NCI-H82 treated with DMSO at 0.1 percent for 48 hours (cell line): ENCODE results near the gene RASD2.

Source experiments
- DNase-seq: peaks from one replicate; lab custom pipeline; 2025; ENCODE audit not compliant: unreplicated experiment; lab: John Stamatoyannopoulos, UW

The RASD2 gene

DNA sequence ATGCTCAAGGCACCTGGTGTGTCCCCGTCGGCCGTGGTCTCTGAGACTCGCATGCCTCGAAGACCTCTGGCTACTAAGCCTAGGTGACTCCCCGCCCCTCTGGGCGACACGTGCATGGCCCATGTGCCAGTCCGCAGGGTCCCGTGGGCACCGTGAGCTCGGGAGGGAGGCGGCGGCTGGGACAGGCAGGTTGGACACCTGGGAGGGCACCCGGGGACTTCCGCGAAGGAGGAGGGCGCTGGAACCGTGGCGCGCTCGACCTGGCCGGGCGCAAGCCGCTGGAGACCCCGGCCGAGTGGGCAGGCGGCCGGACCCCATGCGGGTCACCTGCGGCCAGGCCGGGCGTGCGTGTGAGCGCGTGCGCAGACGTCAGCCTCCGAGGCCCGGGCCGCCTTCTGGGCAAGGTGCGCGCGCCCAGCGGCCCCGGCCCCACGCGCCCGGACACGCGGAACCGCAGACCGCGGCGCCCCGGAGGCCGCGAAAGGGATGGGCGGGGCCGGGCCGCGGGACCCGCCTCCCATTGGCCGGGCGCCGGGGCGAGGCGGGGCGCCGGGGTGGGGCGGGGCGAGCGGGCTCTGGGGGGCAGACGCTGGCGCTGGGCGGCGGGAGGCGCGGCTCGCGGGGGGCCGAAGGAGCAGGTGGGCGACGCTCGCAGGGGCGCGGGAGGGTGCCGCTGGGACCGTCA, 579 bp upstream of the RASD2 start:
- no peak for DNase-seq

DNA sequence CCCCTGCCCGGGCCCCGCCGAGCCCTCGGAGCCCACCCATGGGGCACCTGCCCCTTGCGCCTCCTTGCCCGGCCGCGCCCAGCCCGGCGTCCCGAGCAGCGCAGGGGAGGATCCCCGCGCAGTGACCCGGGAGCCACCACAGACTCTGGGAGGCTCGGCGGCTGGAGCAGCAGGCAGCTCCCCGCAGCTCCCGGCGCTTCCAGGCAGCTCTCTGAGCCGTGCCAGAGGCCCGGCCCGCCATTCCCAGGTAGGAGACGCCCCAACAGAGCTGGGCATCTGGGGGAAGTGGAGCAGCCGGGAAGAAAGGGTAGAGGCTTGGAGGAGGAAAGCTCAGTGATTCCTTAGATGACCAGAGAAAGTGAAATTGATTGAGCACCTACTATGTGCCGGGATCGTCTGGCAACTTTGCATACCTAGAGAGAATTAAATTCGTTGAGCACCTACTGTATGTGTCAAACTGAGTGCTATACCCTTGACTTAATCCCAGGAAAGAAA, 670 bp downstream of the RASD2 start:
- no peak for DNase-seq

DNA sequence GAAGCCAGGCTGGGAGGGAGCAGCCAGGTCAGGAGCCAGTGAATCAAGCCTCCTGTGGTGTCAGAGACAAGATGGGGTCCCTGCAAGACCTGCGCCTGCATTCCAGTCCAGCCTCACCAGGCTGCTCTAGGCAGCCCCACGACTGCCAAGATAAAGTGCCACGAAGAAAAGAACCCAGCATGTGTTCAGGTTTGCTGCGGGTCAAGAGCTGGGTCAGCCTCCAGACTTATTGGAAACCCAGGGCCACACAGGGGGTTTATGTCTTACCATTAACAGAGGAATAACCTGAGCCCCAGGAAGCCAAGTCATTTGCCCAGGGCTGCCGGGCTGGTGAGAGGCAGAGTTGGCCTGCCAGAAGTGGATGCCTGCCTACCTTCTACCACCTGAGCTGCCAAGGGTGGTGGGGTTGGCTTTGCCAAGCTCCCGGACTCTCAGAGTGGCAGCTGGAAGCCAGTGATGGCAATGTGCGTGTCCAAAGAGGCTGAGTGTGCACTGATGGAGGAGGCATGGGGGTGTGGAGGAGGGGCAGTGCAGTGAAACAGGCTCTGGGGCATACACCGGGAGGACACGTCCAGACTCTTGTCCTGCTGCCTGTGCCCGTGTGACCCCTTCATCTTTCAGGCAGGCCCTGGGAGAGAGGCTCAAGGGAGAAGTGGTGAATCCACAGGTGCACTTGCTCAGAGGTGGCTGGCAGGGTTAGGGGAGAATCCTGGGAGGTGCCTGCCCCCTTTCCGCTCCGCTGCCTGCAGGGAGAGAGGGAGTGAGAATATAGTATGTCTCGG, 1.7 kb downstream of the RASD2 start:
- DNase-seq = no peak

DNA sequence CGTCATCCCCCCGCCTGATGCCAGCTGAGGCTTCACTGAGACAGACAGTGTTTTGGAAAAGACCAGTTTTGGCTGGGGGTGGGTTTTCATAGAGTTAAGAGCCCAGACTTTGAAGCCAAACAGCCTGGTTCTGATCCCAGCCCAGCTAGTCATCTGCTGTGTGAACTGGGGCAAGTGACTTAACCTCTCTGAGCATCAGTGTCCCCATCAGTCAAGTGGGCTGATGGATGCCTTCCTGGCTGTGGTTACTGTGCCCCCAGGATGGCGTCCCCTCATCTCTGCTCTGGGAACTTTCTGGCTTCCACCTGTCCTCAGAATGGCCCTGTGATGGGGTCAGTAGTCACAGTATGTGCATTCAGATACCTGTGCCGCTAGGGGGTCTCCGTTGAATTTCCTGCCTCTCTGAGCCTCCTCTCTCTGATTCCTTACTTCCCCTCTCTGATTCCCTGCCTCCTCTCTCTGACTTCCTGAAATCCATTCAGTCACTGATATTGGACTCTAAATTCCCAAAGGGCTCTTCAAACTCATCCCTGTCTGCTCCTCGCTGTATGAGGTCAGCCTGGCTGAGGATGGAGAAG, 2.4 kb downstream of the RASD2 start:
- no peak for DNase-seq

DNA sequence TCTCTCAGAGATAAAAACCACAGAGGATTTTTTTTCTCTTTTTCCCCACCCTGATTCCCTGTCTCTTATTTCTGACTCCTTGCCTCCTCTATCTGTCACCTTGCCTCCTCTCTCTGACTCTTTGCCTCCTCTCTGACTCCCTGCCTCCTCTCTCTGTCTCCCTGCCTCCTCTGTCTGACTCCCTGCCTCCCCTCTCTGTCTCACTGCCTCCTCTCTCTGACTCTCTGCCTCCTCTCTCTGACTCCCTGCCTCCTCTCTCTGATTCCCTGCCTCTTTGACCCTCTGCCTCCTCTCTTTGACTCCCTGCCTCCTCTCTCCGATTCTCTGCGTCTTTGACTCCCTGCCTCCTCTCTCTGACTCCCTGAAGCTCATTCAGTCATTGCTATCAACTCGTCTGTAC, 3.1 kb downstream of the RASD2 start:
- DNase-seq = no peak

DNA sequence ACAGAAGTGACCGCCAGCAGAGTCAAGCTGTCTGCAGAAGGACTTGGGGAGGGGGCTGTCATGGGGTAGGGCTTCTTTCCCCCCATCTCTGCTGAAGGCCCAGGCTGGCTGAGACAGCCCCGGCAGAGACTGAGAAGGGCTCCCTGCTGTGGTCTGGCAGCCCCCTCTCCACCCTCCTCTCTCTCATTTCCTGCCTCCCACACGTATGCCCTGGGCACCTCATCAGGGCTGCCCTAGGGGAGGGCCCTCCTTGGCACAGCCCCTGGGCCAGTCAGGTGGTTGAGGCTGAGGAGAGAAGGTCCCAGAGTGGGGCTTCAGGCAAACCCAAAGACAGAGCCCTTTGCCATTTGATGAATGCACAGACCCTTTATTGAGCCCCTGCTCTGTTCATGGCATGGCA, 3.6 kb downstream of the RASD2 start:
- DNase-seq = no peak

DNA sequence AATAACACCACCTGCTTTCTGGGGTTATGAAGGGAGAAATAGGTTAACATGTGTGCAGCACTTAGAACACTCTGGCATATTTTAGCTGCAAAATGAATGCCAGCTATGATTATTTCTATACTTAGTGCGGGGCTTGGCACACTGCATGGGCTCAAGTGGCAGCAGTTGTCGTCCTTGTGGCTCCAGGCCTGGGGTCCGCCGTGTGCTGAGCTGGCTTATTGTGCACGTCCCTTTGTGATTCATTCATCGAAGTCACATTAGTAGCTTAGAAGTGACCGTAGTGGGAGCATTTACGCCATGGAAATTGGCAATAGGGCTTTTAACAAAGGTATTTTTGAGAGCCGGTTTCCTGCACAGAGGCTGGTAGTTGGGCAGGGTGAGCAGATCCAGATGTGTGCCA, 4.2 kb downstream of the RASD2 start:
- DNase-seq = no peak

DNA sequence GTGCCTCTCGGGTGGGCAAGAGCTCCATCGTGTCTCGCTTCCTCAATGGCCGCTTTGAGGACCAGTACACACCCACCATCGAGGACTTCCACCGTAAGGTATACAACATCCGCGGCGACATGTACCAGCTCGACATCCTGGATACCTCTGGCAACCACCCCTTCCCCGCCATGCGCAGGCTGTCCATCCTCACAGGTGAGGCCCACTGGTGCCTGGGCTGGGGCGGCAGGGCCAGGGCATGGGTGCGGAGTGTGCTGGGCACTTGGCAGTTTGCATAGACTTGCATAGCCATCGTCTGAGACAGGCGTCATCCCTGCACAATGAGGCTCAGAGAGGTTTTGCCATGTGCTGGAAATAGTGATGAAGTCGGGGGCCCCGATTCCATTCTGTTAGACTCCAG, 6.3 kb downstream of the RASD2 start:
- DNase-seq = no peak

DNA sequence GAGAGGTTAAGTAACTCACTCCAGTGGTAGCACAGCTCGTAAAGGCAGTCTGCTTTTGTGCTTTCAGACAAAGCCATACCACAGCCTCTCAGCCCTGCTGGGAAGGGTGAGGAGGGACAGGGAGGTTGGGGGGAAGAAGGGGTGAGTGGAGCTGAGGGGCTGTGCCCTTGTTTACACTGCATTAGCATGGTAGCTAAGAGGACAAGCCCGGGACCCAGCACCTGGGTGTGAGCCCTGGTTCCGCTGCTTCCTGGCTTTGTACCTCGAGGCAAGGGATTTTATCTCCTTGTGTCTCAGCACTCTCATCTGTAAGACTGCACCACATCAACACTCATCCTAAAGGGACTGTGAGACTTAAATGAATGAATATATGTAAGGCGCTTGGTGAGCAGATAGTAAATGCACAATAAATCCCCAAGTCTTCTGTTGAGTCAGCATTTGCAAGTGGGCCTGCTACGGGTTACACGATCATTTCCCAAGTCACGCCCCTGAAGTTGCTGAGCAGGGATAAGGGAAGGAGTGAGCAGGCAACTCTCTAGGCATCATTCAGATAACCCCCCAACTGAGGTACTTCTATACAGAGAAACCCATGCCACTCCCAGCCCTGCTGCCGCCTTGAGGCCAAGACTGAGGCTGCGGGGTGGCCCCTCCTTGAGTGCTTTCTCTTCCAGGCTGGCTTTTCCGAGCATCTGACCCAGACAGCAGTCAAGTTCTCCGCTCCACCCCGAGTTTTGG, 7.5 kb downstream of the RASD2 start:
- no peak for DNase-seq

DNA sequence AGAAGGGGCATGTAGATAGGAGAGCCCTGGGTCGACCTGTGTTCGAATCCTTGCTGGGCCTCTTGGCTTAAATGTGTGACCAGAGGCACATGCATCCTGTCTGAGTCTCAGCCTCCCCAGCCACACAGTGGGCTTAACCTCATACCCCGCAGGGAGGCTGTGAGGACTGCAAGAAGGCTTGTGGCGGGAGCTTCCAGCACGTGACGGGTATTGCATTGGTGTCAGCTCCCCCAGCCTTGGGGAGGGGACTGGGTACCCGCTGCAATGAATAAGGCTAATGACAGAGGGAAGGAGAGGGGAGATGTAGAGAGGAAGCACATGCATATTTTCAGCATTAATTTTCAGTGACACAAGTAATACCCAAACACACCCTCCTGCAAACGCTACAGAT, 8.1 kb downstream of the RASD2 start:
- DNase-seq = no peak

DNA sequence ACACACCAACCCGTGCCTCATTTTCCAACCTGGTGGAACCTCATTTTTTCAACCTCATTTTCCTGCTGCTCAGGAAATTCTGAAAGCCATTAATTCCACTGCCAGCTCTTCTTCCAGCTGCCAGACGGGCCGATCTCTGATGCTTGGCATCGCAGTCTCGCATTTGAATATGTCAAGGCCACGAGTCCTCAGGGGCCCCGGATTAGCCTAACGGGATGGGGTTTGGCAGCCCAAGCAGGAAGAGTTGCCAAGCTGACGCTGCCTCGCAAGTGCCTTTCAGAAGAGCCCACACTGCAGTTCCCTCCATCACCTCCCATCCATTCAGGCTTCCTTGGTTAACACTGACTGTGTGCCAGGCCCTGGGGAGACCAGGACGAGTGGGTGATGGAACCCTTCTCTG, 8.7 kb downstream of the RASD2 start:
- peak; percentile 5 for DNase-seq

DNA sequence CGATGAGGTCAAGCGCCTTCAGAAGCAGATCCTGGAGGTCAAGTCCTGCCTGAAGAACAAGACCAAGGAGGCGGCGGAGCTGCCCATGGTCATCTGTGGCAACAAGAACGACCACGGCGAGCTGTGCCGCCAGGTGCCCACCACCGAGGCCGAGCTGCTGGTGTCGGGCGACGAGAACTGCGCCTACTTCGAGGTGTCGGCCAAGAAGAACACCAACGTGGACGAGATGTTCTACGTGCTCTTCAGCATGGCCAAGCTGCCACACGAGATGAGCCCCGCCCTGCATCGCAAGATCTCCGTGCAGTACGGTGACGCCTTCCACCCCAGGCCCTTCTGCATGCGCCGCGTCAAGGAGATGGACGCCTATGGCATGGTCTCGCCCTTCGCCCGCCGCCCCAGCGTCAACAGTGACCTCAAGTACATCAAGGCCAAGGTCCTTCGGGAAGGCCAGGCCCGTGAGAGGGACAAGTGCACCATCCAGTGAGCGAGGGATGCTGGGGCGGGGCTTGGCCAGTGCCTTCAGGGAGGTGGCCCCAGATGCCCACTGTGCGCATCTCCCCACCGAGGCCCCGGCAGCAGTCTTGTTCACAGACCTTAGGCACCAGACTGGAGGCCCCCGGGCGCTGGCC, 11.0 kb downstream of the RASD2 start:
- no peak for DNase-seq

DNA sequence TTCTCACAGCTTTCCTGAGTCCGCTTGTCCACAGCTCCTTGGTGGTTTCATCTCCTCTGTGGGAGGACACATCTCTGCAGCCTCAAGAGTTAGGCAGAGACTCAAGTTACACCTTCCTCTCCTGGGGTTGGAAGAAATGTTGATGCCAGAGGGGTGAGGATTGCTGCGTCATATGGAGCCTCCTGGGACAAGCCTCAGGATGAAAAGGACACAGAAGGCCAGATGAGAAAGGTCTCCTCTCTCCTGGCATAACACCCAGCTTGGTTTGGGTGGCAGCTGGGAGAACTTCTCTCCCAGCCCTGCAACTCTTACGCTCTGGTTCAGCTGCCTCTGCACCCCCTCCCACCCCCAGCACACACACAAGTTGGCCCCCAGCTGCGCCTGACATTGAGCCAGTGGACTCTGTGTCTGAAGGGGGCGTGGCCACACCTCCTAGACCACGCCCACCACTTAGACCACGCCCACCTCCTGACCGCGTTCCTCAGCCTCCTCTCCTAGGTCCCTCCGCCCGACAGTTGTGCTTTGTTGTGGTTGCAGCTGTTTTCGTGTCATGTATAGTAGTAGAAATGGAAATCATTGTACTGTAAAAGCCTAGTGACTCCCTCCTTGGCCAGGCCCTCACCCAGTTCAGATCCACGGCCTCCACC, 11.7 kb downstream of the RASD2 start:
- DNase-seq = no peak

DNA sequence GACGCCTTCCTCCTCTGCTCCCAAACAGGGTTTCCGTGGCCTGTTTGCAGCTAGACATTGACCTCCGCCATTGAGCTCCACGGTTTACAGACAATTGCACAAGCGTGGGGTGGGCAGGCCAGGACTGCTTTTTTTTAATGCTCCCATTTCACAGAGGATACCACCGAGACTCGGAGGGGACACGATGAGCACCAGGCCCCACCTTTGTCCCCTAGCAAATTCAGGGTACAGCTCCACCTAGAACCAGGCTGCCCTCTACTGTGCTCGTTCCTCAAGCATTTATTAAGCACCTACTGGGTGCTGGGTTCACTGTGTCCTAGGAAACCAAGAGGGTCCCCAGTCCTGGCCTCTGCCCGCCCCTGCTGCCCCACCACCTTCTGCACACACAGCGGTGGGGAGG, 12.2 kb downstream of the RASD2 start:
- no peak for DNase-seq

DNA sequence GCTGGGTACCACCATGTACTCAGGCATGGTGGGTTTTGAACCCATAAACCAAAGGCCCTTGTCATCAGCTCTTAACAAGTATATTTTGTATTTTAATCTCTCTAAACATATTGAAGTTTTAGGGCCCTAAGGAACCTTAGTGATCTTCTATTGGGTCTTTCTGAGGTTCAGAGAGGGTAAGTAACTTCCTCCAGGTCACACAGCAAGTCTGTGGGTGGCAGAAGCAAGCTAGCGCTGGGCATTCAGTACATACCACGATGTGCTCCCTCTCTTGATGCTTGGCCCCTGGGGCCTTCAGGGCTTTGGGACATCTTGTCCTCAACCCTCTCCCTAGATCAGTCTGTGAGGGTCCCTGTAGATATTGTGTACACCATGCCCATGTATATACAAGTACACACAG, 12.7 kb downstream of the RASD2 start:
- no peak for DNase-seq

DNA sequence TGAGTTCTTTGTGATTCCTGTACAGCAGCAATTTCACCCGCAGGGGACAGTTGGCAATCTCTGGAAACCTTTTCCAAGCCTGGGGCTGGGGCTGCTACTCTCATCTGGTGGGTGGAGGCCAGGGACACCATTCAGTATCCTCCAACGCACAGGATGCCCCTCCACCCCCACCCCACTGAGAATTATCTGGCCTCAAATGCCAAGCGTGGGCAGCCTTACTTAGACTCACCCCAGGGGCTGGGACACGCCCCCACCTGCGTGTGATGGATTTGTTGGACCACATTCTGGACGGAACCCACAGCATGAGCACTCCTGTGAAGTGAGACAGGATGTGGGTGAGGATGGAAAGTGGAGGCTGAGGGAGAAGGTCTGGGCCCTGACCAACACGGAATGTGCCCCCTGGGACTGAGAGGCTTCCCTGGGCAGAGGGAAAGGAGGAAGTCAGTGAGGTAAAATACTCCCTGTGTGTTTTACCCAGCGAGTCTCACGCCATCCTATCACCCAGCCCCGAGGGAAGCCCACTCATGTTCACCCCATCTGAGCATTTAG, 13.7 kb downstream of the RASD2 start:
- no peak for DNase-seq

DNA sequence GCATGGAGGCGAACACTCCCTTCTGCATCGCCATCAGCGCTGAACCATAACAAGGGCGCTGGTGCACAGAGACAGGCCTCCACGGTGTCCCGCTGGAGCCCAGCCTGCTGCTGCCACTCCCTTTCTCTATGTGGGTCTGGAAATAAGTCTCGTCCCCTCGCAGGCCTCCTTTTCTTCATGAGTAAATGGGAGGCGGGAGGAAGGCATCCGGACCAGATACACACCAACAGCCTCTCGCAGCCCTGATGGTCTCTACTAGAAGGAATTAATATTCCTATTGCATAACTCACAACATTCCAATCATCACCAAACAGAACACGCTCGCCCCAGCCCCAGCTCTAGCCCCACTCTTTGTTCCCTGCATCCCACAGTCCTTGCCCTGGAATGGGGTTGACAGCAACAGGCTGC, 14.9 kb downstream of the RASD2 start:
- DNase-seq = no peak

DNA sequence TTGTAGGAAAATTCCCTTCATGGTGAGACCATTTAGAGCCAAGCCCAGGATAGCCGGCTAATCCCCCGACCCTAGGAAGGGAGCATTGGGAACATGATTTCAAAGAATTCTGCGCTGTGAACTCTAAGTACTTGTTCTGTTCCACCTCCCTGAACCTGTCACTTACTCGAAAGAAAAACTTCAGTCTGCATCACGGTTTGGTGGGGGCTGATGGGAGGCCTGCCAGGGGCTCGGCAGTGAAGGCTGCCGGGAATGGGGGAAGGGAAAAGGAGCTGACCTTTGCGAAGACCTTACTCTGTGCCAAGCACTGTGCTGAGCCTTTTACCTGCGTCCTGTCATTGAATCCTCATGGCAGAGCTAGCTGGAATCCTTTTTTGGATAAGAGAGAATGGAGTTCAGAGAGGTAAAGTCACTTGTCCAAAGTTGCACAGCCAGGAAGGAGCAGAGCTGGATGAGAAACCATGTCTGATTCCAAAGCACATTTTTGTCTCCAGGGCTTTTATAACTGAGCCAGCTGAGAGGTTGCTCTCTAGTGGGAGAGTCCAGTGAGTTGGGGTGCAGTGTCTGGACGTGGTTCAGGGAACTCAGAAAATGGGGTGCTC, 15.4 kb downstream of the RASD2 start:
- no peak for DNase-seq

DNA sequence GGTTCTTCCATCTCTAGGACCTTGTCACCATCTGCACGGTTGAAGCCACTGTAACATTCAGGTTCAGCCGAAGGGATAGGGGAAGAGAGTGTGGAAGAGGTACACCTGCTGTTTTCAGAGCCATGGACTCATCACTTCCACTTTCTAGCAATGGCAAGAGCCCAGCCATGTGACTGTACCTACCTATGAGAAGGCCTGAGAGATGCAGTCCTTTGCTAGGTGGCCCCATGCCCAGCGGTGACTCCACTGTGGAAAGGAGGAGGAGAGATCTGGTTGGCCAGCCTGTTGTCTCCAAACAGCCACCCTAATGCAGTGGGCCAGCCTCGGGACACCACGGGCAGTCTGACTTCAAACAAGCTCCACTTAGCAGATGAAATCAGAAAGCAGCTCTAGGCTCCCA, 16.0 kb downstream of the RASD2 start:
- no peak for DNase-seq

DNA sequence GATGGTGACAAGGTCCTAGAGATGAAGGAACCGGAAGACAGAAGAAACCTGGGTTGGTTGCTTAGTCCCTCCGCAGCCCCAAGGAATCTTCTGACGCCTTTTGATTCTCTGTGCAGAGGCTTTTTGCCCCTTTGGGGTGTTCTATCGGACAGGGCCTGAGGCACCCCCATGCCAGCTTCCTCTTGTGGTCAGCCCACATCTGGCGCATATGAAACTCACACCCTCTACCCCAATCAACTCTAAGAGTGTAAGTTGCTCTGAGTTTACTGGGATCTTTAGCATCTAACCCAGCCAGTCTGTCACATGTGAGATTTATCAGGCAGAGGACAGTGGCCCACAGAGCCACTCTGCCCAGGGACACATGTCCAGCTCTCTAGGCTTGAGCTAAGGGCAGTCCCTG, 17.4 kb downstream of the RASD2 start:
- no peak for DNase-seq
